K562 (cell line): ENCODE measurements around the gene SLC17A1. TPM values are rescaled to one million over a fixed set of nuclear protein-coding genes. Genes with fewer than 3 reads are reported as not detected.

ENCODE experiments used
- C11orf30 ChIP-seq: fragments of 450-650 bp; IDR thresholded peaks from 2 replicates; pipeline ENCODE4 v1.6.1; 2016; ENCODE audit warnings: low read depth, mild to moderate bottlenecking
- CBFA2T3 ChIP-seq: fragments of 450-650 bp; IDR thresholded peaks from 2 replicates; pipeline ENCODE4 v1.6.1; 2017
- MAZ ChIP-seq, 2 experiments: fragments of 450-650 bp in 1 of 2; sonication (generic) in 1 of 2; formaldehyde crosslinking; IDR thresholded peaks in 1 of 2; conservative IDR thresholded peaks in 1 of 2; 2 replicates each; pipeline versions ENCODE4 v1.4.0 to v1.5.0; 2020; ENCODE audit warnings: mild to moderate bottlenecking in 1 of 2, missing genetic modification reagents in 1 of 2
- MLLT1 ChIP-seq, 2 experiments: fragments of 450-650 bp; IDR thresholded peaks; 2 replicates each; pipeline ENCODE4 v1.6.1; 2016
- SMARCE1 ChIP-seq: fragments of 450-650 bp; IDR thresholded peaks from 2 replicates; pipeline ENCODE4 v1.7.1; 2016; ENCODE audit warnings: mild to moderate bottlenecking
- TAF9B ChIP-seq: fragments of 450-650 bp; IDR thresholded peaks from 2 replicates; pipeline ENCODE4 v1.6.1; 2018; ENCODE audit warnings: mild to moderate bottlenecking; ENCODE audit not compliant: partially characterized antibody
- TEAD4 ChIP-seq, 2 experiments: sonication (generic) in 1 of 2; formaldehyde crosslinking in 1 of 2; IDR thresholded peaks; 2 replicates each; pipeline versions ENCODE4 v1.6.1 to v1.8.0; 2012 to 2022; ENCODE audit warnings: borderline replicate concordance in 1 of 2, inconsistent platforms in 1 of 2, low read length in 1 of 2, mild to moderate bottlenecking in 1 of 2, missing genetic modification reagents in 1 of 2
- TRIM24 ChIP-seq, 2 experiments: fragments of 450-650 bp; IDR thresholded peaks; 2 replicates each; pipeline ENCODE4 v1.6.1; 2016
- ZNF75A ChIP-seq: fragments of 450-650 bp; formaldehyde crosslinking; IDR thresholded peaks from 2 replicates; pipeline ENCODE4 v1.4.0; 2020; ENCODE audit warnings: mild to moderate bottlenecking
- polyA plus RNA-seq, 8 experiments: library from polyadenylated mRNA; depleted of rRNA in 4 of 8; stranded (reverse) in 5 of 8; unstranded in 3 of 8; fragments of >200 nt; fragmentation: Nextera tagmentation in 2 of 8; fragmentation: Illumina TruSeq in 1 of 8; extraction: Ambion mirVana in 2 of 8; extraction: Trizol in 1 of 8; gene quantifications; 2 replicates each; pipeline versions ENCODE4 v1.2.1 to v1.2.3, GENCODE V29; 2011 to 2014; ENCODE audit warnings: inconsistent platforms in 1 of 8, missing spikeins in 1 of 8
- total RNA-seq, 7 experiments: library from RNA; depleted of rRNA in 6 of 7; stranded (reverse); fragments of >200 nt in 6 of 7; fragmentation: Illumina TruSeq in 2 of 7; extraction: Trizol in 2 of 7; gene quantifications; 2 replicates each; pipeline versions ENCODE4 v1.2.1 to v1.2.3, GENCODE V29; 2011 to 2021; ENCODE audit warnings: low replicate concordance in 1 of 7
- TF ChIP-seq, protein P1 (sequence below): sonication (generic); formaldehyde crosslinking; IDR thresholded peaks from 2 replicates; pipeline ENCODE4 v1.8.0; 2022; ENCODE audit warnings: mild to moderate bottlenecking, missing genetic modification reagents
- TF ChIP-seq, protein P2 (sequence below), 2 experiments: fragments of 450-650 bp in 1 of 2; sonication (generic) in 1 of 2; formaldehyde crosslinking in 1 of 2; IDR thresholded peaks in 1 of 2; conservative IDR thresholded peaks in 1 of 2; 2 replicates each; pipeline versions ENCODE4 v1.6.1 to v1.8.1; 2016 to 2023; ENCODE audit warnings: mild to moderate bottlenecking in 2 of 2, moderate library complexity in 2 of 2, inconsistent platforms in 1 of 2, missing genetic modification reagents in 1 of 2

The SLC17A1 gene
- total and polyA plus RNA-seq, 9 of the 15 experiments (the other 6 are each of a cell fraction or from before 2014, with no cell fraction given): not detected

DNA sequence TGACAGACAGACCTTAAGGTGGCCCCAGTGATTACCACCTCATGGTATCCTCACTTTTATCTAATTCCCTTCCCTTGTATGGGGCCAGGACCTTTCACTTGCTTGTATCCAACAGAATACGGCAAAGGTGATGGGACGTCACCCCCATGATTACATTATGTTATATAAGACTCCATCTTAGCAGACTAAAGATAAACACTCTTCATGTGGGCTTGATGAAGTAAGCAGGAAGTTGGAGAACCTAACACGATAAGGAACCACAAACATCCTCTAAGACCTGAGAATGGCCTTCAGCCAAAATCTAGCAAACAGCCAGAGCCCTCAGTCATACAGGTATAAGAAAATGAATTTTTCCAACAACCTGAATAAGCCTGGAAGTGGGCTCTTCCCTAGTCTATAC lies 34.2 kb upstream of the SLC17A1 start (continued):
- TF ChIP-seq MLLT1 (IDR thresholded peaks at IDR 0.05) (no peak), MAZ (CRISPR knock-in tag; conservative IDR thresholded peaks at IDR 0.05 in 1 of 2, IDR thresholded peaks at IDR 0.05 in 1 of 2) (peak; percentile 14 to 29; a peak in 1 of 4 replicates), SMARCE1 (no peak), TEAD4 (IDR thresholded peaks at IDR 0.05; ENCODE audit: low read length) (peak; percentile 86), TEAD4 (CRISPR knock-in tag; IDR thresholded peaks at IDR 0.05; ENCODE audit: borderline replicate concordance) (no peak), TAF9B (no peak), CBFA2T3 (peak; percentile 53), ZNF75A (CRISPR knock-in tag) (no peak), TRIM24 (IDR thresholded peaks at IDR 0.05) (peak in 1 of 2 experiments; percentile 61; a peak in 1 of 4 replicates), C11orf30 (no peak)
- TF ChIP-seq, protein P1, sequence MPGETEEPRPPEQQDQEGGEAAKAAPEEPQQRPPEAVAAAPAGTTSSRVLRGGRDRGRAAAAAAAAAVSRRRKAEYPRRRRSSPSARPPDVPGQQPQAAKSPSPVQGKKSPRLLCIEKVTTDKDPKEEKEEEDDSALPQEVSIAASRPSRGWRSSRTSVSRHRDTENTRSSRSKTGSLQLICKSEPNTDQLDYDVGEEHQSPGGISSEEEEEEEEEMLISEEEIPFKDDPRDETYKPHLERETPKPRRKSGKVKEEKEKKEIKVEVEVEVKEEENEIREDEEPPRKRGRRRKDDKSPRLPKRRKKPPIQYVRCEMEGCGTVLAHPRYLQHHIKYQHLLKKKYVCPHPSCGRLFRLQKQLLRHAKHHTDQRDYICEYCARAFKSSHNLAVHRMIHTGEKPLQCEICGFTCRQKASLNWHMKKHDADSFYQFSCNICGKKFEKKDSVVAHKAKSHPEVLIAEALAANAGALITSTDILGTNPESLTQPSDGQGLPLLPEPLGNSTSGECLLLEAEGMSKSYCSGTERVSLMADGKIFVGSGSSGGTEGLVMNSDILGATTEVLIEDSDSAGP: no peak
- TF ChIP-seq, protein P2, sequence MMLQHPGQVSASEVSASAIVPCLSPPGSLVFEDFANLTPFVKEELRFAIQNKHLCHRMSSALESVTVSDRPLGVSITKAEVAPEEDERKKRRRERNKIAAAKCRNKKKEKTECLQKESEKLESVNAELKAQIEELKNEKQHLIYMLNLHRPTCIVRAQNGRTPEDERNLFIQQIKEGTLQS (IDR thresholded peaks at IDR 0.05): peak; percentile 63; the same call in 1 of the 2 replicates
- TF ChIP-seq, protein P2 (CRISPR knock-in tag; conservative IDR thresholded peaks at IDR 0.05): no peak
